NCI-H524 (cell line): ENCODE results near the gene FABP7.
"Not testable (repeated sequence)": the region's sequence is repeated elsewhere in the genome, so short reads cannot be mapped to it uniquely, and the experiment has no call there.

ENCODE experiments used
- DNase-seq, 2 experiments: peaks; one replicate each; lab custom pipeline; 2025; lab: John Stamatoyannopoulos, UW

Gene FABP7

DNA sequence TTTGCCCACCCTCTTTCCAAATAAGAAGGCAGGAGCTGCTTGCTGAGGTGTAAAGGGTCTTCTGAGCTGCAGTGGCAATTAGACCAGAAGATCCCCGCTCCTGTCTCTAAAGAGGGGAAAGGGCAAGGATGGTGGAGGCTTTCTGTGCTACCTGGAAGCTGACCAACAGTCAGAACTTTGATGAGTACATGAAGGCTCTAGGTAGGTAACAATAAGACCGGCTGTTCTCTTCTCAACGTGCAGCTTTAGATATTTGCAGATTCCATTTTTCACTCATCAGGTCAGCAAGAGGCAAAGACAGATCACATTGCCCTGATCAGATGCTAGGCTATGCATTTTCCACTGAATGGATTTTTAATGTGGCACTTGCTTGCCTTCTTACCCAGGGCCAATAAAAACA, at the start of gene FABP7:
TSS of gene FABP7 (plus strand) at position 50 of the 400 bp plus-strand sequence. CDS start at position 129, 79 bp downstream.
- DNase-seq = no peak

DNA sequence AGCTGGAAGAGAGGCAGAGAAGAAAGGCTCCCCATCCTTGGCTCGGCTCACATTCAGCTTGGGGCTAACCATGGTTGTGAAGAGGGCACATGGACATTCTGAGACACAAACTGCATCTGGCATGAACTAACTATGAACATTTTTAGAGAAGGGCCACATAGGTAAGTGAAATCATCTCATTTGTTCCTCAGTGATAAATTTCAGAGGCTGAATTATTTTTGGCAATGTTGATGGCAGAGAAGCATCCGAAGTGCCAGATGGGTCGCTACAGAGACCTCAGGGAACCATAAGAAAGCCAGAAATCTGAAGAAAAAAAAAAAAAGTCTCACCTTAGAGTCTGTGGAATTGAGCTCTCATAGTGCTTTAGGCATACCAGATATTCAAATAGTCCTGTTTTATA, 49.2 kb upstream of the FABP7 start:
- DNase-seq = no peak

DNA sequence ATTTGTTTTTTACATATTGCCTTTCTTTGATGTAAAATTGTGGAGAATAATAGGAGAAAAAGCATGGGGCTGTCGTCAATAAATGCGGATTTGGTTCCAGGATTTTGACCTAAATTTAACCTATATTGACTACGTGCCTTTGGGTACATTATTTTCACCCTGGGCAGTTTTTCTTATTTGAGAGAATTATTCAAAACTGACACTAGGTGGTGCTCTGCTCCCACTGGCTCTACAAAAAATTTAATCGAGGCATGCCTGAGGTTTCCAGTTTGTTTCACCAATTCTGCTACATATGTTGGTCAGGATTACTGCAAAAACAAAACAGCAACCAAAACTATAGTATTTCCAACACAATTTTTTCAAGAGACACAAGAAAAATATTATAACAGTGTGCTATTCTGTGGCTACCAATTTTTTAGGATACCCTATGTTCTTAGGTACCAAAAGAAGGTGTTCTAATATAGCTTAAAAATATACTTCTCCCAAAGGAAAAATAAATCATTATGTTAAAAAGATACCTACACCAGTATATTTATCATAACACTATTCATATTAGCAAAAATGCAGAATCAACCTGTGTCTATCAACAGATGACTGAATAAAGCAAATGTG, 48.6 kb upstream of the FABP7 start:
- DNase-seq = peak in 1 of 2 experiments; percentile 63

DNA sequence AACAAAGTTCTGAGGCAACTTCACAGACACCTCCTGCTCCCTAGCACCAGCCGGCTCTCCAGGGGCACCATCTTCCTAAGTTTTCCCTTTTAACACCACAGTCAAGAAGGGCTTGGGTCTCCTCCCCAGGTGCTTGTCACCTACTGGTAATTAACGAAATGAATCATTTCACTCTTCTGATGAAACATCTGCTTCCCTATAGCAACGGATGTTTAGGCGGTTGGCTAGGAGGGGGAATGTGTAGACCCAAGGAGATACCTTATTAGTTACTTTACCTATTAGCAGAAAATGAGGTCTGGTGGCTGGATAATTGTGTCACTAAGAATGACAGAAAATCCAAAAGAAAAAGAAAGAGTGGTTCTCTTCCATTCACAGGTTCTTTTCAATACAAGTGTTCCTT, 46.3 kb upstream of the FABP7 start:
- DNase-seq = peak; percentile 31 to 80

DNA sequence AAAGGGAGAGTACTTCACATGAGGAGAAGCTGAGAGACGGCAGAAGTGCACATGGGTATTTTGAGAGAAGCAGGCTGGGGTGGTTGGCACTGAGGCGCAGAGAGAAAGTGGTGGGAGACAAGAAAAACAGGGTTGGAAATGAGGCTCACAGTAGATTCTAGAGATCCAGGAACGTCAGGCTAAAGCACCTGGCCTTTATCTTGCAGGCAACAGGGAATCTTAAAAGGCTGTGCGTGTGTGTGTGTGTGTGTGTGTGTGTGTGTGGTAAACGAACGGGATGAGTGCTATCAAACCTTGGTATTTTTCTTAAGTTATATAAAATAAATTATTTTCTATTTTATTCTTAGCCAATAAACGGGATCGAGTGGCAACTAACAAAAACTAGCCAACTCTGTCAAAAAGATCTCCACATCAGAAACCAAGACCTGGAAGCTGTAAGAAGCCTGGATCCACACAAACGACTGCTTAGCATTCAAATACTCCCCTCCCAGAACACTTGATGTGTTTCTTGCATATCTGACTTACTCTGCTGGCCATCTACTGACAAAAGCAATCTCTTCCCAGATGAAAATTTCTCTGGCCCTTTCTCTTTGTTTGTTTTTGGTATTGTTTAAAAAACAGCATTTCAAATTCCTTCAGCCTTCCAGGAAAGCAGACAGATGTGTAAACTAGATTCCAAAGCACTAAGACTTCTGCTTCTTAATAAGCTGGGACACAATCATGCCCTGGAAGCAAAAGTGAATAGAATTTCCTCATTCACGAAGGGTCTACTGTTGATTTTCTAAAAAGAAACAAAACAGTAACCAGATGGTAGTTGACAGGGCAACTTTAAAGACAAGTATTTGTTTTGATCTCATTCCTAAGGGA, 44.8 kb upstream of the FABP7 start:
- no peak for DNase-seq

DNA sequence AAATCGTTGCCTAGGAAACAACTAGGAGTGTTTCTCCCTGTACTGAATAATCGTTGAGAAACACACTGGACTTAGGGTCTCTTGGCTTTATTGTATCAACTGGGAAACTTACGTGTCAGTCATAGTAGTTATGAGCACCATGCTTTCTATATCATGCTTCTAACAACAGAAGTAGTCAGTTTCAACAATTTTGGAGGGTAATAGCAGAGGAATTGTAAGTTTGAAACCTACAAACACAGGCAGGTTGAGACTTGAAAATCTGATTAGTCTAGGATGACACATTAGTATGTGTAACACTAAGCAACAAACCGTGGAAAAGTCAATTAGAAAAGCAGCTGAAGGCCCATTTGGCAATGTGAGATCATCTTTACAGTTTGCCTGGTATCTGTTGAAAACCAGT, 43.9 kb upstream of the FABP7 start:
- peak; percentile 41 to 86 for DNase-seq

DNA sequence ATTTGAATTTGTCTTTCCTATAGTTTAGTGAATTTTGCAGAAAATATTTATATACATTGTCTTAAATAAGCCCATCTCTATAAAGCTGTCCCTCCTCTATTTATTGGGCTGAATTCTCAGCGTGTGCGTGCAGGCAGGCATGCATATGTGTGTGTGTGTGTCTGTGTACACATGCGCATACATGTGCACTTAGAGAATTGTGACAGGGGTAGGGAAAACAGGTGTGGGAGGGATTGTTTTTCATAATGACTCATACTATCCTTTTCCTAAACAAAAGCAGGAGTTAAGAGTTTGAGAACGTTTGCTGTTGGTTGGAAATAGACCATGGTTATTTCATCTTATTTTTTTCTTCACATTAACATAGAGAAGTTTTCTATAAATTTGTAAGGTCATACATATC, 43.4 kb upstream of the FABP7 start:
- peak; percentile 32 to 84 for DNase-seq

DNA sequence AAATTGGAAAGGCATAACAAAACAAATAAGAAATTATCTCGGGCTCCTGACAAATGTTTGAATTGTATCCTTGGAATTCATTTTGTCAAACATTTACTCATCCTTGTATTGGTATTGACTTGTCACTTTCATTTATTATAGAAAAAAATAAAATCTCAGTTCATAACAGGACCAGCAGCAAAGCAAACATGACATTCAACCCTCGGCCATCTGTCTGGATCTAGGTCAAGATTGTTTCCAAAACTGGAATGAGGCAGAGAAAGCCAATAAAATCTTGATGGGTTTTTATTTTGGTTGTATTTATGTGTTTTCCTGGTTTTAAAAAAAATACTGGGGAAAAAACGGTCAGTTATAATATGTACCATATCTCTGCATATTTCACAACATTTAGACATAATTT, 42.9 kb upstream of the FABP7 start:
- peak; percentile 14 to 56 for DNase-seq

DNA sequence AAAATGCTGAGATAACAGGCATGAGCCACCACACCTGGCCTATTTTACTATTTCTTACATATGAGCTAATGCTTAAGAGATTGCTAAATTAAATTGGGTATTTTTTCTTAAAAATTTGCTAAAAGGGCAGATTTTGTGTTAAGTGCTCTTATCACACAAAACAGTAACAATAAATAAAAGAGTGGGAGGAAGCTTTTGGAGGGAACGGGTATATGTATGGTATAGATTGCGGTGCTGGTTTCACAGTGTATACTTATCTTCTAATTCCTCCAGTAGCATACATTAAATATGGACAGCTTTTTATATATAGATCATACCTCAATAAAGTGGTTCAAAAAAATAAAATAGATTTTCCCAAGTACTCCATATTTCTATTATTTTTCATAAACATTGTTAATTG, 39.4 kb upstream of the FABP7 start:
- DNase-seq = no peak

DNA sequence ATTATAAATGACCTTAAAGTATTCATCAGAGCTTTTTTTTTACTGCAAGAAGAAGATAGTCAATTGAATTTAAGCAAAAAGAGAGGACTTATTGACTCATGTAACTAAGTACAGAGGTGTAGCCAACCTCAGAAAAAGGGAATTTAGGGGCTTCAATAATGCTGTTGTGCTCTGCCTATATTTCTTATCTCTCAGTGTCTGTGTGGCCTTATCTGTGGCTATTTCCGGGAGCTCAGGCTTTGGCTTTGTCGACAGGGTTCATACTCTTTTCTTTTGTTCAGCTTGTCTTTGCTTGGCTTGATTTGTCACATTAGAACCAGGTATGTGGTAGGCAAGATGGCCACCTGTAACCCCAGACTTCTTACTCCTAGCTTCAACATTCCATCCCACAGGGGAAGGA, 38.6 kb upstream of the FABP7 start:
- DNase-seq = no peak

DNA sequence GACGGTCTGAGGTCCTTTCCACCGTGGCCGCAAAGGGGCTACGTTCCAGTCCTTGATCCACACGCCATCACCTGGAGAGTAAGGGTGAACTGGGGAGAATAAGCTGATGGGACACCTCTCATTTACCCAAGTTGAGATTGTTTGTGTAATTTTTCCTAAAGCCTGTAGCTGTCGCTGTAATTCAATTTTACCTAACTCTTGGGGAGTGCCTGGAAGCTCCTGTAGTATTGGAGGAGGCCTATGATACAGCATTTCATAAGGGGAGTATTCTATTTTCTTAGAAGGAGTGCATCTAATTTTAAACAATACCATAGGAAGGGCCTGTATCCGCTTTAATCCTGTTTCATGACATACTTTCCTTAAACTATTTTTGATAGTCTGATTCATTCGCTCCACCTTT, 35.3 kb upstream of the FABP7 start:
- peak in 1 of 2 experiments; percentile 13 for DNase-seq

DNA sequence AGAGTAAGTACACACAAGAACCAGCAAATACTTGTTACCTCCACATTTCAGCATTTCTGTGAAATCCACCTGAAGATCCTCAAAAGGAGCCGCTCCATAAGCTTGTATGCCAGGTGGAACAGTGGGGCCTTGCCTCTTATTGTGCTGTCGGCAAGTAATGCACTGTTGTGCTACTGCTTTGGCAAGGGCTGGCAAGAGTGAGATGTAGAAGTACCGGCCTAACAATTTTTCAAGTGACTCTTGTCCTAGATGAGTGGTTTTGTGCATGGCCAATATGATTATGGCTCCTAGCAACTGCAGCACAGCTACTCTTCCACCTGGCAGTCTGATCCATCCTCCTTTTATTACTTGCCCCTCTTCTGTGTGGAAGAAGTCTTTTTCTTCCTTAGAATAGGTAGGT, 34.7 kb upstream of the FABP7 start:
- peak; percentile 37 to 72 for DNase-seq

DNA sequence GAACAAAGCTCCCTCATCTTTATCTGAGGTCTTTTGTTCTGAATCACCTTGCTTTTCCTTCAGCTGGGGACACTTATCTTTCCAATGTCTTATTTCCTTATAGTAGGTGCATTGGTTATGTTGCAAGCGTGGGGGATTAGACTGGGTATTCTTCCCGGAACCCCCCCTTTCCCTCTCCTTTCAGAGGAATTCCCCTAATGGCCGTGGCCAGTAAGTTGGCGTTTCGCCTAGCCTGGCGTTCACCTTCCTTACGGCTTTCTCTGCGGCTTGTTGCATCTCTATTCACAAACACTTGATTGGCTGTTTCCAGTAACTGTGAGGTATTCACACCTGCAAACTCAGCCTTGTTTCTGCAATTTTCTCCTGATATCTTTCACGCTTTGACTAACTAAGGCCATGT, 32.8 kb upstream of the FABP7 start:
- DNase-seq = no peak

DNA sequence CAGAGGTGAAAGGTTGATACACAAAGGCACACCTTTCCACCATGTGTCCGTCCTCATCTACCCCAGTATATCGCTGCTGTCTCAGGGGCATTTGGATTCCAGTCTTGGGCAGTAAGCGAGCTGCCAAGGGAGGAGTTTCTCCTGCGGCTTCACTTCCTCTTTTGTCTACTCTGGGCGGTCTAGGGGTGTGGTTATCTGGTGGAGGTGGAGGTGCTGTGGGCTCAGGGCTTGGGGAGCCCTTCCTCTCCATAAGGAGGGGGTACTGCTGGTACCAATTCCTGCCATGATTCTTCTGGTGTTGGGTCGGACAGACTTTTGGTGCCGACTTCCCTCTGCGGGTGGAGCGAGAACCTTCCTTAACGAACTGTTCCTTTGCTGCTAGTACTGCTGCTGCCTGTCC, 31.9 kb upstream of the FABP7 start:
- no peak for DNase-seq

DNA sequence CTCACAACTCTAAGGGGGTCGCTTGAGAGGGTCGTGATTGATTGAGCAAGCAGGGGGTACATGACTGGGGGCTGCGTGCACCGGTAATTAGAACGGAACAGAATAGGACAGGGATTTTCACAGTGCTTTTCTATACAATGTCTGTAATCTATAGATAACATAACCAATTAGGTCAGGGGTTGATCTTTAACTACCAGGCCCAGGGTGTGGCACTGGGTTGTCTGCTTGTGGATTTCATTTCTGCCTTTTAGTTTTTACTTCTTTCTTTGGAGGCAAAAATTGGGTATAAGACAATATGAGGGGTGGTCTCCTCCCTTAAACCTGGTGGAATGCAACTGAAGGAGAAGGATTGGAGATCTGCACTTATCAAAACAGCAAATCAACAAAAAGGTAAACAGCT, 30.6 kb upstream of the FABP7 start:
- not testable (repeated sequence) for DNase-seq

DNA sequence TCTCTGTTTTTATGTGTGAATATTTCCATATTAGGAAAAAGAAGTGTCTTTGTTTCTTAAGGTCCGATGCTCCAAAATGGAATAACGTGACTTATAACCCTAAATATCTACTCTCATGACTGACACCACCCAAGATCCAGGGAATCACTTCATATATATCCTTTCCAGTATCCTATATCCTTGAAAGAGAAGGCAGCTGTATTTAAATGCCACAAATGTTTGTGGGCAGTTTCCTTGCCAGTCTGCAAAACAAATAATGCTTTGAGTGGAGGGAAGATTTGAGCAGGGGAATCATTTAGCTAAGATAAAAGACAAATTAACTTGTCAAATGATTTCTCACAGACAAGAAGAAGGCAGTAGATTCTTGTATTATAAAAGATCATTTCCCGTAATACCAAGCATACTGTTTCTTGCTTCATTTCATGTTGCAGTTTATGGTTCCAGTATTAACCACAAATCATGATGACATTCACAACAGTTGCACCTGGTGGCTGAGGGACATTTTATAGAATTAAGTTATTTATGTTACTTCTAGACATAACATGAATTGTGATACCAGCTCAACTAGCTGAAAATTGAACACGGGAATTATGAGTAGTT, 30.0 kb upstream of the FABP7 start:
- DNase-seq = no peak

DNA sequence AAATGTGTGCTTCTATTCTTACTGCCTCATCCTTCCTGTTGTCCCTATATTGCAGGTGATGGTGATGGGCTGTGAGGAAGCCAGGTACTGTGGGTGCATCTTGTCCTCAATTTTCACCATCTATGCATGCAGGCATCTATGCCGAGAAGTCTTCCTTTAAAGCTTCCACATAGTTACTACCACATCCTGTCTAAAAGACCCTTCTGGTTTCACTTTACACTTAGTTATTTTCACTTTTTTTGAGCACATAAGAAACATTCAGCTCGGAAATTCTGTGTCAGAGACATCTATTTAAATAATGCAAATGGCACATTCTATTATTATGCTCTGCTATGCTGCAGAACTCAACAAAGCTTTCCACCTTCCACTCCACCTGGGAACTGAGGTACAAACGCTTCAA, 28.2 kb upstream of the FABP7 start:
- no peak for DNase-seq

DNA sequence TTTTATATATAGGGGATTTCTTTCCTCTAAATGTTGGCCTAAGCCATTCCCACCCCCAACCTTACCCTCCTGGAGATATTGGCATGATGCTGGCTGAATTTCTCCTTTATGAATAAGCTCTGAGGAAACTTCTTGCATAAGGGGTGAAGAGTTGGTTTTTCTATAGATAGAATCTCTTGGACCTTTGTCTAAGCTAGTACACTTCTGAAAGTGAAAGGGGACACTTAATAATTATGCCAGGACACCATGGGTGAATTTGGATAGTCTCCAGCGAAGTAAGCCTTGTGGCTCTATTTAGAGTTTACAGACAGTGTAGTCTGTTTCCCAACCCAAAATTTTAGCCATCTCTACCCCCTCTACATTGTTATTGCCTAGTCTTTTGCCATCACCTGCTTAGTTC, 27.1 kb upstream of the FABP7 start:
- no peak for DNase-seq

DNA sequence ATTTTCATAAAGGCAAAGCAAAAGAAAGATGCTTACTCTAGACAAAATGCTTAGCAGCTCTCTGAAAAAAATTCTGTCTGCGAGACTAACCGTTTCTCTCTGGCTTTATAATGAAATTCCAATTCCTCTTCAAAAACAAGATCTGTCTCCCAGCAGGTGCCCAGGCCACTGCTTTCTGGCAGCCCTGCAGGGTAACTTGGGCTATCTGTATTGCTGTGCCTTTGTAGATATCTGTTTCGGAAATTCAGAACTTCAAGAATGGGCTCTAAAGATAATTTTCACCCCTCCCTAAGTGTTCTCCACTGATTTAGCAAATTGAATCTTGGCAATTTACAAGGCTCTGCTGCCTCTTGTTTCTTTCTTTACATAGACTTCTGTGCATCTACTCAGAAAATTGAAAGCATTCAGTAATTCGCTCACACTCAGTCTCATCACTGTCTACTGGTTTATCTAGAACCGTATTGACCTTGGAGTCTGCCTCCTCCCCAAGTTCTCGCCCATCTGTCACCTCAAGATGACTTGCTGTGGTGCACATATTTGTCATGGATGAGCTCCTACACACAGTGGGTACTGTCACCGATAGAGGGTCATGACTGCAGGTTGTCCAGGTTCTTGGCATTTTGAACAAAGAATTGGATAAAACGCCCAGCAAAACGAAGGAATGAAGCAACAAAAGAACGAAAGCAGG, 26.4 kb upstream of the FABP7 start:
- peak; percentile 43 to 62 for DNase-seq

DNA sequence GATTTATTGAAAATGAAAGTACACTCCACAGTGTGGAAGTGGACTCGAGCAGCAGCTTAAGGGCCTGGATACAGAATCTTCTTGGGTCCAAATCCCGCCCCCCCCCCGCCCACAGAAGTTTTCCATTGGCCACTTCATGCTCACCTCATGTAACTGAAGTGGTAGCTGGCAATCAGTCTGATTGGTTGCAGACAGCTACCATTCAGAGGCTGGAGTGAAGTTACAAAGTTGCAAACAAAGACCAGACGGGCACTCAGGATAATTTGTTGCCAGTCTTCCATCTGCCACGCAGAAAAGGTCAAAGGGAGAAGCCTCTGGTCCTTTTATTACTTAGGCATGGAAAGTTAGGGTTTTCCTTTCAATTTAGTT, 25.8 kb upstream of the FABP7 start:
- peak; percentile 52 to 80 for DNase-seq

DNA sequence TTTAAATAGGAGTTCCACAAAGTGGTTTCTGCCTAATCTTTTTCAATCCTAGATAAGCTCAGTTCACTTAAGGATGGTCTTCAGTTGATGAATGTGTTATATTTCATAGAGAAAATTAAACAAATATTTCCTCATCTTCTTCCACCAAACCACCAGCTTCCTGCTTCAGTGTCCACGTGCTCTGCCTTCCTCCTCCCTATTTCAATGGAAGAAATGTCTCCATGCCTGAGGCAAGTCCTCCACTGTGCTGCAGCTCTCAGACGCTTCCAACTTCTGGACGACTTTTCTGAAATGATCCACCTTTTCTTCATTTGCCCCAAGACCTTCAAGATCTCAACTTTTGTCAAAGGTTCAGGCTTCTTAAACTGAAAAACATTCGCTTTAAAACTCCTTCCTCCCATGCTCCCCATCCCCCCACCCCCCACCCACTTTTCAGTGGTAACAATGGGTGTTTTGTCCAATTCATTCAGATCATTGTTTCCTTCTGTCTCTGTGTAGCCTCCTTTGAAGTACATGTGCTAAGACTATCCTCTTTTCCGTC, 25.3 kb upstream of the FABP7 start:
- DNase-seq = no peak

DNA sequence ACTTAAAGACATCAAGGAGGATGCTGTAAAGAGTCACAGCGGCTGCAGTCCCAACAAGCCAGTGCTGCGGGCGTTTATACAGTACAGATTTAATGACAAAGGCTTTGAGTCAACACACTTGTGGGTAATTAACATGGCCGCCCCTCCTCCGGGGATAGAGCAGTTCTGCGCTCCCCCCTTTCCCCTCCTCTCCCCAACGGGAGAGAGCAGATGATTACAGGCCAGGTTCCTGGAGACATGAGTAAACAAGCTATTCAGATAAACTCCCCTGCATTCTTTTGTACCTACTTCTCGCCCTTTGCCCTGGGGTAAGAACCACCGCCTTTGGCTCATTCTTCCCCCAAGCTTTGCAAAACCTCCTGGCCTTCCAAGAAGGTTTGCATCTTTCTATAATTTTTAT, 23.6 kb upstream of the FABP7 start:
- DNase-seq = no peak
